GM12891 (cell line): Measurements from ENCODE around the gene KCTD15.
A peak's percentile ranks its signal among the peaks of the same experiment; 100 is the strongest.

ENCODE experiments used
- DNase-seq: peaks from one replicate; pipeline ENCODE4 v3.0.0; 2011; ENCODE audit warnings: low spot score; ENCODE audit not compliant: insufficient read length
- FAIRE-seq: peaks from 2 replicates; lab custom pipeline; 2011; peaks lifted over from hg19 to GRCh38; lab: Jason Lieb, UNC
- PAX5 ChIP-seq: IDR thresholded peaks from 2 replicates; pipeline ENCODE4 v1.6.1; 2011; ENCODE audit warnings: low read length, moderate library complexity, mild to moderate bottlenecking; ENCODE audit not compliant: insufficient read depth, severe bottlenecking
- POLR2A ChIP-seq: IDR thresholded peaks from 2 replicates; pipeline ENCODE4 v1.6.1; 2011; ENCODE audit warnings: low read depth, low read length, control low read depth
- POLR2AphosphoS5 ChIP-seq: IDR thresholded peaks from 2 replicates; pipeline ENCODE4 v1.6.1; 2011; ENCODE audit warnings: low read depth, low read length, control low read depth
- POU2F2 ChIP-seq: IDR thresholded peaks from 2 replicates; pipeline ENCODE4 v1.6.1; 2011; ENCODE audit warnings: low read depth, mild to moderate bottlenecking, control low read depth, low read length, moderate library complexity
- SPI1 ChIP-seq: IDR thresholded peaks from 2 replicates; pipeline ENCODE4 v1.6.1; 2011; ENCODE audit warnings: low read depth, low read length, control low read depth
- TAF1 ChIP-seq: IDR thresholded peaks from 2 replicates; pipeline ENCODE4 v1.6.1; 2011; ENCODE audit warnings: low read depth, low read length, control low read depth

KCTD15 gene

DNA sequence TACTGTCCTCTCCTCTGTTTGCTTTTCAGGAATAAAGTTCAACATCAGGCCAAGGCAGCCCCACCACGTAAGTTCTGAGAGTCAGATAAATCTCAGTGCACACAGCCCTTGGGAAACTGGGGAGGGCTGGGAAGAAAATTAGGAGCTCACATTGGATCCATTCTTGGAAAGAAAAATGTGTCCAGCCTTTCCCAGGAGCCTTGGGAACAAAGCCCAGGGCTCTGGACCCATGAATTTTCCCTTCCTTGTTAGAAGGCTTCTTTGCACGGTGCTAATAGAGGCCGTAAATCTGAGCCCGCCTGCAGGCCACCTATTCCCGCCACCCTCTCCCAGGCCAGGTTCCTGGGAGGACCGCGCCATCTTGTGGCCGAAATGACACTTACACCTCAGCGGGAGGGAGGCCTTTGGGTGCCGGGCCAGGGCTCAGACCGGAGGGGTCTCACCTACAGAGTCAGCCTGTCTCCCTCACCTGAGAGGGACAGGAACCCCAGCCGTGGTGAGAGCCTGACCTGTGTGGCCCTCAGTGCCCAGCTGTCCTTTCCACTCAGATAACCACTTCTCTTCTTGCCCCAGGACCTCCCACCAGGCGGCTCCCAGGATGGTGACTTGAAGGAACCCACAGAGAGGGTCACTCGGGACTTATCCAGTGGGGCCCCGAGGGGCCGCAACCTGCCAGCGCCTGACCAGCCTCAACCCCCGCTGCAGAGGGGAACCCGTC, 25.1 kb upstream of the KCTD15 start:
- FAIRE-seq (peak; percentile 84), DNase-seq (peak; percentile 85)
- TF ChIP-seq TAF1 = no peak
- TF ChIP-seq PAX5 = no peak
- TF ChIP-seq POU2F2 = no peak
- no peak for TF ChIP-seq SPI1
- no peak for TF ChIP-seq POLR2A
- TF ChIP-seq POLR2AphosphoS5 = no peak

DNA sequence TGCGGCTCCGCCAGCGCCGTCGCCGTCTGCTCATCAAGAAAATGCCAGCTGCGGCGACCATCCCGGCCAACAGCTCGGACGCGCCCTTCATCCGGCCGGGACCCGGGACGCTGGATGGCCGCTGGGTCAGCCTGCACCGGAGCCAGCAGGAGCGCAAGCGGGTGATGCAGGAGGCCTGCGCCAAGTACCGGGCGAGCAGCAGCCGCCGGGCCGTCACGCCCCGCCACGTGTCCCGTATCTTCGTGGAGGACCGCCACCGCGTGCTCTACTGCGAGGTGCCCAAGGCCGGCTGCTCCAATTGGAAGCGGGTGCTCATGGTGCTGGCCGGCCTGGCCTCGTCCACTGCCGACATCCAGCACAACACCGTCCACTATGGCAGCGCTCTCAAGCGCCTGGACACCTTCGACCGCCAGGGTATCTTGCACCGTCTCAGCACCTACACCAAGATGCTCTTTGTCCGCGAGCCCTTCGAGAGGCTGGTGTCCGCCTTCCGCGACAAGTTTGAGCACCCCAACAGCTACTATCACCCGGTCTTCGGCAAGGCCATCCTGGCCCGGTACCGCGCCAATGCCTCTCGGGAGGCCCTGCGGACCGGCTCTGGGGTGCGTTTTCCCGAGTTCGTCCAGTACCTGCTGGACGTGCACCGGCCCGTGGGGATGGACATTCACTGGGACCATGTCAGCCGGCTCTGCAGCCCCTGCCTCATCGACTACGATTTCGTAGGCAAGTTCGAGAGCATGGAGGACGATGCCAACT, 24.4 kb upstream of the KCTD15 start:
- FAIRE-seq (no peak), DNase-seq (no peak)
- TF ChIP-seq POLR2AphosphoS5 (no peak), POU2F2 (no peak), SPI1 (no peak), PAX5 (no peak)

DNA sequence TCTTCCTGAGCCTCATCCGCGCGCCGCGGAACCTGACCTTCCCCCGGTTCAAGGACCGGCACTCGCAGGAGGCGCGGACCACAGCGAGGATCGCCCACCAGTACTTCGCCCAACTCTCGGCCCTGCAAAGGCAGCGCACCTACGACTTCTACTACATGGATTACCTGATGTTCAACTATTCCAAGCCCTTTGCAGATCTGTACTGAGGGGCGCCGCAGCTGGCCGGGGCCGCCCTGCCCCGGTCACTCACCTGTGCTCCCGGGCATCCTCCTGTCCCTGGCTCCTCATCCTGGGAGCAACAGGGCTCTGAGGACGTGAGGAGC, 23.9 kb upstream of the KCTD15 start:
- no peak for FAIRE-seq
- TF ChIP-seq POLR2AphosphoS5 = no peak
- no peak for TF ChIP-seq TAF1
- no peak for TF ChIP-seq POU2F2
- DNase-seq = no peak

DNA sequence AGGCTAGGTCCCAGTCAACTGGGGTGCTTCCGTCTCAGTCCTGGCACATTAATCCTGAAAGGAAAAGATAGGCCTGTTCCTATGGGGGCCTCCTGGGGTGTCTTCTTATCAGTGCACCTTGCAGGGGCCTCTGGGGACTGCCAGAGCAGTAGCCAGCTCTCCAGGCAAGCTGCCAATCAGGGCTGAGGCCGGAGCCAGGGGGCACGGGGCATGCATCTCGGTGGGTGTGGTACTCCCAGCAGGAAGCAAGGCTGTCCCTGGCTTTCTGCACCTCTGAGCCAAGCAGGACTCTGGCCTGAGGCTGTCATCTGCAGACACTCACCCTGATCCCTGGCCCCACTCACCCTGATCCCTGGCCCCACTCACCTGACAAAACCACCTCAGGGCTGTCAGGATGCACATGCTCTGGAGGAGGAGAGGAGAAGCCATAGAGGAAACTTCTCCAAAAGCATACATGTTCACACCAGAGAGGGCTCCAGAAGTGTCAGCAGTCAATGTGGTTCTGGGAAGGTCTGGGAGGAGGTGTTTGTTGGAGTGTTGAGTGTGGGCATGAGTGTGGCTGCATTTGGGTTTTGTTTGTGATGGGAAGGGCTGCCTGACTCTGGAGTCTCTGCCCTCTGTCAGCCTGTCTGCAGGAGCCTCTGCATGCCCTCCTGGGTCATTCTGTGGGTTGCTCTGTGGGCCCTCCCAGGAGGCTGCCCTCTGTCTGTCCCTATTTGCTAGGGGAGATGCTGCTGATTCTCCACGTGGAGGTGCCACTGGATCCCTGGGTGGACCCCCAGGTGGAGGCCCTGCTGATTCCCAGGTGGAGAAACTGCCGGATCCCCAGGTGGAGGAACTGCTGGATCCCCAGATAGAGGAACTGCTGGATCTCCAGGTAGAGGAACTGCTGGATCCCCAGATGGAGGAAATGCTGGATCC, 22.7 kb upstream of the KCTD15 start:
- no peak for TF ChIP-seq TAF1
- TF ChIP-seq POU2F2 = no peak
- FAIRE-seq (no peak), DNase-seq (no peak)

DNA sequence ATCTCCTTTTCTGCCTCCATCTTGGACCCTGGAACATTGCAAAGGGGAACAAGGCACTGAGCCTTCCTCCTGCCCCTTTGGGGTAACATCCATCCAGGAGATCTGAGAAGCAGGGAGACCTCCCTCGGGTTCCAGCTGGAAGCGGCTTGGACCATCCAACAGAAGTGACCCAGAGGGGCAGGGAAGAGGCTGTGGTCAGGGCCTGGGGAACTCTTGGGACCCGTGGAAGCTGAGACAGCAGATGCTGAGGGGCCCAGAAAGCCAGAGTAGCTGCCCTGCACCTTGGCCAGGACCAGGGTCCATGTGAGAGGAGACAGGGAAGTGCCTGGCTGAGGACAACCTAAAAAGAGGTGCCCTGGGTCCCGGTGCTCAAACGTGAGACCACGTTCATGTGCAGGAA, 21.9 kb upstream of the KCTD15 start:
- FAIRE-seq (no peak), DNase-seq (no peak)
- no peak for TF ChIP-seq POLR2A
- no peak for TF ChIP-seq TAF1
- no peak for TF ChIP-seq PAX5
- TF ChIP-seq POU2F2 = no peak
- no peak for TF ChIP-seq SPI1
- TF ChIP-seq POLR2AphosphoS5 = no peak

DNA sequence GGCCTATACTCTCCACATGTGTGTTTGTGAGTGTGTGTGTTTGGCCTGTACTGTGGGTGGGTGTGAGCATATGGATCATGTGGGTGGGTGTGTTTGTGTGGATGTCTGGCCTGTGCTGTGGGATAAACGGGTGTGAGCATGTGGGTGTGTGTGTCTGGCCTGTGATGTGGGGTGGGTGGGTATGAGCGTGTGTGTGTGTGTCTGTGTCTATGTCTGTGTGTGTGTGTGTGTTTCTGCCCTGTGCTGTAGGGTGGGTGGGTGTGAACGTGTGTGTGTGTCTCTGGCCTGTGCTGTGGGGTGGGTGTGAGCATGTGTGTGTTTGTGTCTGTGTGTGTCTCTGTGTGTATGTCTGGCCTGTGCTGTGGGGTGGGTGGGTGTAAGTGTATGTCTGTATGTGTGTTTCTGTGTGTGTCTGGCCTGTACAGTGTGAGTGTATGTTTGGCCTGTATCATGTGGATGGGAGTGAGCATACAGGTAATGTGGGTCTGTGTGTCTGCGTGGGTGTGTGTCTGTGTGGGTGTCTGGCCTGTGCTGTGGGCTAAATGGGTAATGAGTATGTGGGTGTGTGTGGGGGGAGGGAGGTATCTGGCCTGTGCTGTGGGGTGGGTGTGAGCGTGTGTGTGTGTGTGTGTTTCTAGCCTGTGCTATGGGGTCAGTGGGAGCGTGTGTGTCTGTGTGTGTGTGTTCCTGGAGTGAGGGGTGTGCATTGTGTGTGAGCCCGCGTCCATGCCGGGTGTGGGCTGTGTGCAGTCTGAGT, 20.8 kb upstream of the KCTD15 start:
- DNase-seq (no peak), FAIRE-seq (no peak)
- TF ChIP-seq TAF1 = no peak

DNA sequence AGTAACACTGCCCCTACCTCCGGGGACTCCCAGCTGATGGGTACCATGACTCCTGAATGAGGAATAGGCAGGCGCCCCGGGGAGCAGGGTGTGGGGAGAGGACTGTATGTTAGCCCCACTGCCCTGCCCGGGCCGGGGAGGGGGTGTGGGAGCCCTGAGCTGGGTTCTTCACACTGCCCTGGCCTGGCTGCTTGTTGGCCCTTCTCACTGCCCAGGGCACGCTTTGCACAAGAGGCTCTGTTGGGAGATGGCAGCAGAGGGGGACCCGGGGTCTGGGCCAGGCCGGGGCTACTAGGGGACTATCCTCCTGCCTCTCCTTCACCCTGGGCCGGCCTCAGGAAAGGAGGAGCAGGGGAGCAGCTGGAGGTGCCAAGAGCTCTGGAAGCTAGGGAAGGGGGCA, 19.3 kb upstream of the KCTD15 start:
- no peak for TF ChIP-seq POU2F2
- no peak for TF ChIP-seq POLR2AphosphoS5
- TF ChIP-seq SPI1 = no peak
- TF ChIP-seq POLR2A = no peak
- no peak for TF ChIP-seq PAX5
- no peak for TF ChIP-seq TAF1
- DNase-seq (no peak), FAIRE-seq (no peak)

DNA sequence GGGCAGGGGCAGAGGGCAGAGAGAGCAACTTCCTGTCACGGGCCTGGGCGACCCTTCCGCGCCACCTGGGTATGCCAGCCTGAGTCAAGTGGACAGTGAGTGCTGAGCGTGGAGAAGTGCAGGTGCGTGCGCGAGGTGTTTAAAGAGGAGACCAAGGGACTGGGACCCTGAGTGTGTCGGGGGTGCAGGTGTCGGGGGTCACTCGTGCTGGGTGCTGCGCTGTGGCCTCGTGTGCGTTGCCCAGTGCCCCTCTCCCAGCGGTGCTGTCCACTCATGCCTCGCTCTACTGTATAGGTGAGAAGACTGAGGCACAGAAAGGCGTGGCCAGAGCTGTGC, 18.9 kb upstream of the KCTD15 start:
- DNase-seq (no peak), FAIRE-seq (no peak)
- TF ChIP-seq PAX5 = no peak
- TF ChIP-seq SPI1 = no peak
- TF ChIP-seq POLR2A = no peak

DNA sequence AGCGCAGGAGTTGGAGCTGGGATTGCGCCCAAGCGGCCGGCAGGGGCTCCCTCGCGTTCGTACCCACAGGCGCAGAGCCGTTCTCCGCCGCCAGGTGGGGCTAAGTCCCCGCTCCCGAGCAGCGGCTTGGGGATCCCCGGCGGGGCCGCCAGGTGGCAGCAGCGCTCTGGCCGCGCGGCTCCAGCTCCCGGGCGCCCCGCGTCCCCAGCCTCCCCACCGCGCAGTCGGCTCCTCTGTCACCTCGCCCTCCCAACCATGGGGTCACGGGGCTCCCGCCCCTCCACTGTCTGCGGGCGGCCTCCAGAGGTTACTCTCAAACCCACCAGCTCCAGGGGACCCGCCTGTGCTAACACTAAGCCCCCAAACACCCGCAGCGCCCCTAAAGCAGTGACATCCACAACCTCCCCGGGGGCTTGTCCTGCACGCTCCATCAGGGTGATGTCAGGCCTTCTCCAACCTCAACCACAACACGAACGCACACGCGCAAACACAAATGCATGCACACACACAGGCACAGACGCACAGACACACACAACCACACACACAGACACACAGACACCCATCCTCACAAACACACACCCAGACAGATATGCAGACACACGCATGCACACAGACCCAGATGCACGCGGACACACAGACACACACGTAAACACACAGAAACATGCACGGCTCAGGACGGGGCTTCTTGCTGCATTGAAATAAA, 18.4 kb upstream of the KCTD15 start:
- FAIRE-seq (peak; percentile 87), DNase-seq (peak; percentile 99)
- TF ChIP-seq PAX5 (peak; percentile 41), SPI1 (no peak)
